IPS DF 6.9 (cell line): Measurements from ENCODE around the gene CCDC144A.
"Not testable (repeated sequence)": the region's sequence is repeated elsewhere in the genome, so short reads cannot be mapped to it uniquely, and the experiment has no call there.

Experiments
- DNase-seq: peaks from one replicate; pipeline ENCODE4 v3.0.0-alpha.2; 2013; ENCODE audit warnings: low read depth, low spot score
- H3K27ac ChIP-seq: one replicate; pipeline ENCODE4 v1.5.1; 2013; ENCODE audit warnings: low read length, control low read depth
- H3K27me3 ChIP-seq: 2 replicates; pipeline ENCODE4 v1.6.1; 2013; ENCODE audit warnings: mild to moderate bottlenecking, low read length; ENCODE audit not compliant: control insufficient read depth, insufficient read depth
- H3K36me3 ChIP-seq: 2 replicates; pipeline ENCODE4 v1.6.1; 2013; ENCODE audit warnings: low read length; ENCODE audit not compliant: control insufficient read depth, insufficient read depth
- H3K4me1 ChIP-seq: 2 replicates; pipeline ENCODE4 v1.6.1; 2013; ENCODE audit warnings: low read length; ENCODE audit not compliant: control insufficient read depth, insufficient read depth
- H3K4me3 ChIP-seq: 2 replicates; pipeline ENCODE4 v1.5.1; 2013; ENCODE audit warnings: mild to moderate bottlenecking, low read length
- H3K9me3 ChIP-seq: 2 replicates; pipeline ENCODE4 v1.6.1; 2013; ENCODE audit warnings: low read length, inconsistent platforms; ENCODE audit not compliant: control insufficient read depth, insufficient read depth
- WGBS: extraction: QIAGEN DNeasy Blood & Tissue Kit; methylation state at CpG from one replicate; pipeline ENCODE4 v1.1.7; 2013; ENCODE audit warnings: mixed read lengths, missing lambda C conversion rate; ENCODE audit not compliant: insufficient read length, insufficient coverage; 5-methylcytosine and 5-hydroxymethylcytosine counted together

CCDC144A gene

GRCh38 chr17:16676676-16677268 lies 13.3 kb upstream of the CCDC144A start:
- Histone ChIP-seq H3K27me3 (no peaks in the 10 kb centered on the region), H3K4me1 (no peaks in the 10 kb centered on the region; the same call in 1 of the 2 replicates), H3K9me3 (no peaks in the 10 kb centered on the region), H3K36me3 (no peaks in the 10 kb centered on the region), H3K4me3 (no peak overlapping the region), H3K27ac (no peak overlapping the region)
- no peak for DNase-seq
- no CpG with 5 or more reads among the region's 6 CpGs for WGBS

GRCh38 chr17:16683290-16684138 lies 6.5 kb upstream of the CCDC144A start:
- not testable (repeated sequence) for H3K27me3 ChIP-seq, DNase-seq, H3K36me3 ChIP-seq, H3K4me1 ChIP-seq, H3K4me3 ChIP-seq, H3K9me3 ChIP-seq, H3K27ac ChIP-seq
- no CpG with 5 or more reads among the region's 44 CpGs for WGBS

- not testable (repeated sequence) for DNase-seq, H3K9me3 ChIP-seq, H3K36me3 ChIP-seq, H3K27me3 ChIP-seq, H3K4me3 ChIP-seq, H3K4me1 ChIP-seq, H3K27ac ChIP-seq
- WGBS: no CpG with 5 or more reads among the region's 4 CpGs
These were observed 4.0 kb upstream of the CCDC144A start for GRCh38 chr17:16686019-16686418.

- H3K36me3 ChIP-seq, H3K27ac ChIP-seq, DNase-seq, H3K9me3 ChIP-seq, H3K4me1 ChIP-seq, H3K27me3 ChIP-seq, H3K4me3 ChIP-seq: not testable (repeated sequence)
- no CpG with 5 or more reads among the region's 5 CpGs for WGBS
These were observed 2.9 kb upstream of the CCDC144A start for GRCh38 chr17:16687151-16687550.

- H3K27me3 ChIP-seq, H3K4me3 ChIP-seq, H3K4me1 ChIP-seq, H3K36me3 ChIP-seq, H3K9me3 ChIP-seq, H3K27ac ChIP-seq, DNase-seq: not testable (repeated sequence)
- WGBS: no CpG with 5 or more reads among the region's 30 CpGs
These were observed 406 bp downstream of the CCDC144A start for GRCh38 chr17:16690447-16690846.

GRCh38 chr17:16697603-16698002 lies 7.6 kb downstream of the CCDC144A start:
- not testable (repeated sequence) for H3K36me3 ChIP-seq, H3K27me3 ChIP-seq, H3K27ac ChIP-seq, H3K4me1 ChIP-seq, H3K9me3 ChIP-seq, H3K4me3 ChIP-seq, DNase-seq
- WGBS: no CpG with 5 or more reads among the region's 5 CpGs

- not testable (repeated sequence) for H3K36me3 ChIP-seq, H3K27ac ChIP-seq, H3K4me3 ChIP-seq, H3K27me3 ChIP-seq, H3K9me3 ChIP-seq, H3K4me1 ChIP-seq
- WGBS: no CpG with 5 or more reads among the region's 25 CpGs
- DNase-seq: peak; percentile 45
These were observed 55.6 kb downstream of the CCDC144A start for GRCh38 chr17:16745492-16746203.

- H3K9me3 ChIP-seq, H3K27me3 ChIP-seq, DNase-seq, H3K27ac ChIP-seq, H3K4me3 ChIP-seq, H3K4me1 ChIP-seq, H3K36me3 ChIP-seq: not testable (repeated sequence)
- no CpG with 5 or more reads among the region's 24 CpGs for WGBS
These were observed 56.5 kb downstream of the CCDC144A start for GRCh38 chr17:16746571-16746970.

- not testable (repeated sequence) for DNase-seq, H3K27ac ChIP-seq, H3K4me3 ChIP-seq, H3K36me3 ChIP-seq, H3K9me3 ChIP-seq, H3K4me1 ChIP-seq, H3K27me3 ChIP-seq
- no CpG with 5 or more reads among the region's 3 CpGs for WGBS
These were observed 60.5 kb downstream of the CCDC144A start for GRCh38 chr17:16750515-16750914.

GRCh38 chr17:16751224-16751923 lies 61.3 kb downstream of the CCDC144A start:
- H3K9me3 ChIP-seq, H3K4me1 ChIP-seq, H3K4me3 ChIP-seq, H3K27me3 ChIP-seq, H3K36me3 ChIP-seq, H3K27ac ChIP-seq, DNase-seq: not testable (repeated sequence)
- no CpG with 5 or more reads among the region's 10 CpGs for WGBS
